ENCODE measurements around the gene CSH1.

CSH1 gene

DNA sequence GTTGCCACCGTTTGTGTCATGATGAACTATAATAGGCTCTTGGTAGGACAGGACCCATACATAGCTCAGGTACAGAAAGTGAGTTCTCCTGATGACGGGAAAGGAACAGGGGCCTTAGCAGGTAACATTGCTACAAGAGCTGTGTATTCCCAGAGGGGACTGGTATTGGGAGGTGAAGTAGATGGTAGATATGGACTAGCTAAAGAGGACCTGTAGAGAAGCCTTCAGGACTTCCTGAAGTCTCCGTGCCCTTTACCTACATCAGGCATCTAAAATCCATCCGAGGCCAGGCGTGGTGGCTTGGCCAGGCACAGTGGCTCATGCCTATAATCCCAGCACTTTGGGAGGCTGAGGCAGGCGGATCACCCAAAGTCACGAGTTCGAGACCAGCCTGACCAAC is 41.2 kb downstream of the CSH1 start:
- no peak for DNase-seq

DNA sequence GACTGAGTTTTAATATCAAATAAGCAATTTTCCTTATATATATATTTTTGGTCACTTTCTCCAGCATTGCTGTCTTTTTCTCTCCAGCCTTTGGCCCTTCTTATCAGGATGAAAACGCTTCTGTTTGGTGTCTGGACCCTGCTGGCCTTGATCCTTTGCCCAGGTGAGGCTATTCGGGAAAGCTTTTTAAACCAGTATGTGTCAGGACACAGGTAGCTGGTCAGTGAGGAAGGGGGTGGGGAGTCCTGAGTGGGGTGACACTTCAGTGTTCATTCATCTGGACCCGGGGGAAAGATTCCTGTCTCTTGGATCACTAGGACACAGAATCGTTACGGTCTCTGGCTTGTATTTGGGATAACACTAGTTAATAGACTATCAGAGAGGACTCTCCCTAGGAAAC is 41.7 kb downstream of the CSH1 start:
- no peak for DNase-seq

DNA sequence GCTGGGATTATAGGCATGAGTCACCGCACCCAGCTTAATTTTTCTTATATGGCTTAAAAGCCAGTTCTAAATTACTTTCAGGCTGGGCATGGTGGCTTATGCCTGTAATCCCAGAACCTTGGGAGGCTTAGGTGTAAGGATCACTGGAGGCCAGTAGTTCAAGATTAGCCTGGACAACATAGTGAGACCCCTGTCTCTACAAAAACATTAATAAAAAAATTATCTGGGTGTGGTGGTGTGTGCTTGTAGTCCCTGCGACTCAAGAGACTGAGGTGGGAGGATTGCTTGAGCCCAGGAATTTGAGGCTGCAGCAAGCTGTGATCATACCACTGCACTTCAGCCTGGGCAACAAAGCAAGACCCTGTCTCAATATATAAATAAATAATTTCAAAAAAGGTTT is 43.1 kb downstream of the CSH1 start:
- DNase-seq = no peak

DNA sequence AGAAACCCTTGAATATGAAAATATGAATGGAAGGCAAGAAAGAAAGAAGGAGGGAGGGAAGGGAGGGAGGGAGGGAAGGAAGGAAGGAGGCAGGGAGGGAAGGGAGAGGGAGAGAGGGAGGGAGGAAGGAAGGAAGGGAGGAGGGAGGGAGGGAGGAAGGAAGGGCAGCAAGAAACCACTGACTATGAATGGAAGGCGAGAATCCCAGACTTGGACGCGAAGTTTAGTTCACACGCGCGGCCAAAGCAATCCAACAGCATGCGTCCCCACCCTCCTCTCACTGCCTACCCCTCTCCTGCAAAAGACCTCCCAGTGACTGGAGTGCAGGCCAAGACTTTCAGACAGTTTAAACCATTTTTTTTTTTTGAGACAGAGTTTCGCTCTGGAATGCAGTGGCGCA is 46.0 kb downstream of the CSH1 start:
- DNase-seq = no peak

DNA sequence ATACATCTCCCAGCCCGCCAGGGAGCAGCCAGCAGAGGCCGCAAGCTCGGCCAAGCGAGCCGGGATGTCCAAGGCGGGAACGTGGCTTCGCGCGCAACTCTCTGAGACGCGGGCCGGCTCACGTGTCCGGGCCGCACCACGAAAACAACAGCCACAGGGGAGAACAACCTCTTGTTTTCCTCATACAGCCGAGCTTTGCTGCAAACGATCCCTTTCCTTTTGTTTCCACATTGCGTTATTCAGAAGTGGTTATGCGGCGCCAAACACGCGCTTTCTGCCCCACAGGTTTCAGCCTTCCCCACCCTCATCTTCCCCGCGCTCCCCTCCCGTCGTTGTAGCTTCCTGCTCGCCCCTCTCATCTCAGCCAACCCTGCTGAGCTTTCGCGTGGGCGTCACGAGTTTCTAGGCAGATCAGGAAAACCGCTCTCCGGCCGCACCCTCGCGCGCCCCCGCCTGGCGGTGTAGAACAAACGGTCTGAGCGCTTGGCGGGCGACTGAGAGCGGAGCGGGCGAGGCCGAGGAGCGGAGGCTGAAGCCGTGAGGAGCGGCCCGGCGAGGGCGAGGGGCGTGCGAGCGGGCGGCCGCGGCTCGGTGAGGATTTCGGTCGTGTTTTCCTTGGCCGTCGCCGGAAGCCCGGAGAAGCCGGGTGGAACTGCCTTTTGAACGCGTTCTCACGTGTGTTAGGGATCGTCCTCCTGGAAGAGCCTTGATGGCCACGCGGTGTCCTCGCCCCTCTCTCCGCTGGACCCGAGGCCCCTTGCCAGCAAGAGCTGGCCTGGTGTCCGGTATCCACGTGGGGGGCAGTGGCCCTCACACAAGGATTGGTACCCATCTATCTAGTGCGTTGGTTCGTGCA is 47.3 kb downstream of the CSH1 start:
- DNase-seq = no peak

DNA sequence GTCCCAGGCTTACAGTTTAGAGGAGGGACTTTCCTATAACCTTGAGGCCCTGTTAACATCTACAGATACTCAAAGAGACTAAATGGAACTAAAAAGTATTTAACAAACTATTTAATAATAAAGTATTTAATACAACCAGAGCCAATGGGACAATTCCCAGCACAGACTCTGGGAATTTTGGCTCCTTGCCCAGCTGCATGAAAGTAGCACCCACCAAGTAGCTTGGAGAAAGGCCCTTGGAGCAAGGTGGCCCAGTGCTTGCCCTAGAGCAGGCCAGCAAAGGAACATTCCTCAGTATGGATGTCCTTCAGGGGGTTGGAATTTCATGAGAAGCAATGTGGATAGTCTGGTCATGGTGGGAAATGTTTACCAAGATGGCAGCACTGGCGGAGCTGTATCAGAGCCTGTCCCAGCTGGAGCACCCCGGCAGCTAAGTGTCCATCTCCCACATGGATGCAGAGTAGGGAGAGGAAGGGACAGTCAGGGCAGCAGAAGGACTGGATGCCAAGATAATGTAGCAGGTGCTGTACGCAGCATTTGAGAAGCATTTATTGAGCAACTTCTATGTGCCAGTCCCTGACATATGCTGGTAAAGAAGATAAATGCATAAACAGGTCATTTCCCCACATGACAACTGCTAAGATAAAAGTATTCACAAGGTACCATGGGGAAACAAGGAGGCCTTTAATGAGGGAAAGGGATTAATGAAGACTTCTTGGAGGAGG is 48.7 kb downstream of the CSH1 start:
- DNase-seq = no peak

DNA sequence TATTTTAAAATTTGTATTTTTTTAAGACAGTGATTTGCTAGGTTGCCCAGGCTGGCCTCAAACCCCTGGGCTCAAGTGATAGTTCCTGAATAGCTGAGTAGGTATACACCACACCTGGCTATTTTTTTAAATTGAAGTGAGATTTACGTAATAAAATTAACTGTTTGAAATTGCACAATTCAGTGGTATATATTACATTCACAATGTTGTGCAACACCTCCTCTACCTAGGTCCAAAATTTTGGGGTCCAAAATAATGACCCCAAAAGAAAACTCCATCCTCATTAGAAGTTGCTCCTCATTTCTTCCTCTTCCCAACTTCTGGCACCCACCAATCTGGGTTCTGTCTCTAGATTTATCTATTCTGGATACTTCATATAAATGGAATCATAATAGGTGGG is 50.9 kb downstream of the CSH1 start:
- DNase-seq = no peak

Data from NCI-H2081 treated with DMSO at 0.1 percent for 48 hours (cell line).